Lung (tissue), 12 donors: Measurements from ENCODE around the gene PLA2G2C. TPM values are rescaled to one million over a fixed set of nuclear protein-coding genes. Genes with fewer than 3 reads are reported as not detected.

Experiments used
- ATAC-seq: fragments of 200-7000 bp; cut with Tn5 transposase; one replicate; pipeline ENCODE4 v1.9.1; 2020; ENCODE audit warnings: moderate number of reproducible peaks; ENCODE audit not compliant: insufficient read depth, low FRiP score
- DNase-seq, 3 donors: peaks; one replicate each; pipeline ENCODE4 v3.0.0-alpha.2; 2013 to 2017
- H3K27ac ChIP-seq, 2 donors: one replicate each; pipeline ENCODE4 v1.5.1; 2013; ENCODE audit warnings: mild to moderate bottlenecking in 2 of 2, moderate library complexity in 2 of 2, control low read depth in 1 of 2, inconsistent platforms in 1 of 2, low read depth in 1 of 2, low read length in 1 of 2
- H3K27me3 ChIP-seq, 3 donors: one replicate each; pipeline ENCODE4 v1.5.1; 2013; ENCODE audit warnings: low read length in 2 of 3; ENCODE audit not compliant: control insufficient read depth in 3 of 3, insufficient read depth in 3 of 3
- H3K36me3 ChIP-seq, 4 donors: one replicate each; pipeline ENCODE4 v1.5.1; 2013; ENCODE audit warnings: low read length in 4 of 4, mild to moderate bottlenecking in 1 of 4, moderate library complexity in 1 of 4; ENCODE audit not compliant: control insufficient read depth in 4 of 4, insufficient read depth in 4 of 4
- H3K4me1 ChIP-seq, 5 donors: one replicate each; pipeline ENCODE4 v1.5.1; 2013; ENCODE audit warnings: low read length in 5 of 5, mild to moderate bottlenecking in 2 of 5, moderate library complexity in 1 of 5; ENCODE audit not compliant: control insufficient read depth in 5 of 5, insufficient read depth in 5 of 5
- H3K4me3 ChIP-seq: one replicate; pipeline ENCODE4 v1.5.1; 2013; ENCODE audit warnings: mild to moderate bottlenecking, control low read depth, moderate library complexity
- H3K9ac ChIP-seq, 2 donors: one replicate each; pipeline ENCODE4 v1.5.1; 2013; ENCODE audit warnings: low read length in 2 of 2, control low read depth in 1 of 2; ENCODE audit not compliant: insufficient read depth in 1 of 2
- H3K9me3 ChIP-seq, 4 donors: one replicate each; pipeline ENCODE4 v1.5.1; 2013; ENCODE audit warnings: low read length in 3 of 4, mild to moderate bottlenecking in 1 of 4, moderate library complexity in 1 of 4; ENCODE audit not compliant: control insufficient read depth in 4 of 4, insufficient read depth in 3 of 4
- WGBS, 2 donors: extraction: QIAGEN DNeasy Blood & Tissue Kit; methylation state at CpG; one replicate each; pipeline ENCODE4 v1.1.7; 2013; 5-methylcytosine and 5-hydroxymethylcytosine counted together
- polyA plus RNA-seq, 2 donors: library from polyadenylated mRNA; stranded (reverse); fragments of 200-250 nt; gene quantifications; one replicate each; pipeline ENCODE4 v1.2.1, GENCODE V29; 2013
- total RNA-seq, 2 donors: library from RNA; depleted of rRNA in 1 of 2; stranded (reverse); fragments of >200 nt in 1 of 2; gene quantifications; one replicate each; pipeline ENCODE4 v1.2.1, GENCODE V29; 2014 to 2021
- TF ChIP-seq, protein P1 (sequence below): IDR thresholded peaks from 2 replicates; pipeline ENCODE4 v1.5.1; 2012; ENCODE audit warnings: mild to moderate bottlenecking; ENCODE audit errors: control extremely low read depth, extremely low read depth
- donor health status: control.
- donor health status: control.
- donor health status: Bipolar disorder and iron deficiency.
- donor health status: healthy.
- donor health status: DM: yes; HTN: yes; CAD: no.

The PLA2G2C gene
- total and polyA plus RNA-seq, 4 donors: 0.09 TPM; not detected in 3

DNA sequence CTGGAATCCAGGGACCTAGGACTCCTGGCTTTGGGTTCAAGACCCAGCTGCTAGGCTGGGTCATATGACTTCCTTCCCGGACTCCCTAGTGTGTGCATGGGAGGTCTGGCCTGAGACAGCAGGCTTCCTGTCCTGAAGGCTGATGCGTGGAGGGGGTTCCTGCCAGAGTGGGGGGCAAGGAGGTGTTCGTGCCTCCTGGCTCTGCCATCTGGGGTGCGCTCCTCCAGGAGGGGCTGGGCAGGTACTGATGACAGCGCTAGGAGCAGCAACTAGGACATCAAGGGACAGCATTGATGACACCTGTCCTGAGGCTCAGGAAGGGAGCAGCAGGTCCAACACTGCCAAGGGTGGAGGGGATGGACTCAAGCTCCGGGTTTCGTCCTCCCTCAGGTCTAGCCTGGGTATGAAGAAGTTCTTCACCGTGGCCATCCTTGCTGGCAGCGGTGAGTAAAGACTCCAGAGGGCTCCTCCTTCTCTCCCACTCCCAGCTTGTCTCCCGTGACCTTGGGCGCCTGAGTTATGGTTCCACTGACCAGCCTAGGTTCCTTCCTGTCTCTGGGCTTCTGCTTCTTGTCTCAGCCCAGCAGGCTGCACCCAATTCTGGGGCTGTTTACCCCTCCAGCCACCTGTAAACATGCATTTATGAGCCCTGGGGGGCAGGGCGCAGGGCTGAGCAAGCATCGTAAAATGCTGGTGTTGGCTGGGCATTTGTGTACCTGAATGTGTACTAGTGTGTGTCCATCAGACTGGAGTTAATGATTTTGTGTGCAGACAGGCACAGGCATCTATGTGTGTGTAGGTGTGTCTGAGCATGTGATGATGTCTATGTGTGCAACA, 46.3 kb downstream of the PLA2G2C start:
- DNase-seq (no peak), ATAC-seq (no peak)
- 83% methylated on average over 13 of the region's 13 CpGs for WGBS, 2 donors
- H3K27ac ChIP-seq: no peak overlapping the region
- TF ChIP-seq, protein P1, sequence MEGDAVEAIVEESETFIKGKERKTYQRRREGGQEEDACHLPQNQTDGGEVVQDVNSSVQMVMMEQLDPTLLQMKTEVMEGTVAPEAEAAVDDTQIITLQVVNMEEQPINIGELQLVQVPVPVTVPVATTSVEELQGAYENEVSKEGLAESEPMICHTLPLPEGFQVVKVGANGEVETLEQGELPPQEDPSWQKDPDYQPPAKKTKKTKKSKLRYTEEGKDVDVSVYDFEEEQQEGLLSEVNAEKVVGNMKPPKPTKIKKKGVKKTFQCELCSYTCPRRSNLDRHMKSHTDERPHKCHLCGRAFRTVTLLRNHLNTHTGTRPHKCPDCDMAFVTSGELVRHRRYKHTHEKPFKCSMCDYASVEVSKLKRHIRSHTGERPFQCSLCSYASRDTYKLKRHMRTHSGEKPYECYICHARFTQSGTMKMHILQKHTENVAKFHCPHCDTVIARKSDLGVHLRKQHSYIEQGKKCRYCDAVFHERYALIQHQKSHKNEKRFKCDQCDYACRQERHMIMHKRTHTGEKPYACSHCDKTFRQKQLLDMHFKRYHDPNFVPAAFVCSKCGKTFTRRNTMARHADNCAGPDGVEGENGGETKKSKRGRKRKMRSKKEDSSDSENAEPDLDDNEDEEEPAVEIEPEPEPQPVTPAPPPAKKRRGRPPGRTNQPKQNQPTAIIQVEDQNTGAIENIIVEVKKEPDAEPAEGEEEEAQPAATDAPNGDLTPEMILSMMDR: no peak
- no peaks in the 10 kb centered on the region for H3K36me3 ChIP-seq
- peaks cover 0 to 10% (median 0%) of the 10 kb centered on the region in 5 donors for H3K4me1 ChIP-seq
- no peaks in the 10 kb centered on the region for H3K9me3 ChIP-seq
- H3K4me3 ChIP-seq: no peak overlapping the region
- no peaks in the 10 kb centered on the region for H3K27me3 ChIP-seq
- H3K9ac ChIP-seq: no peak overlapping the region

DNA sequence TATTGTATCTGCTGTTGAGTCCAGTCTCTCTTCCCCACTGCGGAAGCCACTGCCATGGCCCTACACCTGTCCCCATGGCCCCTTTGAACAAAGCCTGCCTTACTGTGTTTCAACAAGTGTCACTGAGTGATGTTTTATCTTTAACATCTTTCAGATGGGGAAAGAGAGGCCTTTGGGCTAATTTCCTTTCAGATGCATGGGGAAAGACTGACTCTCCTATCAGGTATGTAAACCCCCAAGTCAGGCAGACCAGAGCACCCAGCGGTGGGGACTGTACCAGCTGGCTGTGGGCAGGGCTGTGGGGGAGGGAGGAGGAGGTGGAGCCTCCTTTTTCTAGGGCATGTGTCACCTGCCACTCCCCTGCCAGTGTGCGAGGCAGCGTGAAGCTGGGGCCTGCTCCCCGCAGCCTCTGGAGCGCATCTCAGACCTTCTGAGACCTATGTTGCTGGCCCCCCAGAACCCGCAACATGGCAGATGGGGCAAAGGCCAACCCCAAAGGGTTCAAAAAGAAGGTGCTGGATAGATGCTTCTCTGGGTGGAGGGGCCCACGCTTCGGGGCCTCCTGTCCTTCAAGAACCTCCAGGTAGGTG, 47.3 kb downstream of the PLA2G2C start, which contains the start of gene PLA2G2F:
TSS of gene PLA2G2F (plus strand) at position 363 of the 590 bp plus-strand sequence. CDS start at position 468, 105 bp downstream.
- Histone ChIP-seq H3K9me3 (no peaks in the 10 kb centered on the region), H3K4me3 (no peak within 1 kb of the TSS), H3K9ac (no peak within 1 kb of the TSS), H3K27ac (no peak within 1 kb of the TSS), H3K27me3 (no peaks in the 10 kb centered on the region), H3K4me1 (peaks cover 0 to 10% (median 0%) of the 10 kb centered on the region in 5 donors), H3K36me3 (no peaks in the 10 kb centered on the region)
- 90 to 95% methylated on average over 9 of the region's 9 CpGs for WGBS, 2 donors
- TF ChIP-seq, protein P1: no peak
- ATAC-seq (no peak), DNase-seq (no peak)

DNA sequence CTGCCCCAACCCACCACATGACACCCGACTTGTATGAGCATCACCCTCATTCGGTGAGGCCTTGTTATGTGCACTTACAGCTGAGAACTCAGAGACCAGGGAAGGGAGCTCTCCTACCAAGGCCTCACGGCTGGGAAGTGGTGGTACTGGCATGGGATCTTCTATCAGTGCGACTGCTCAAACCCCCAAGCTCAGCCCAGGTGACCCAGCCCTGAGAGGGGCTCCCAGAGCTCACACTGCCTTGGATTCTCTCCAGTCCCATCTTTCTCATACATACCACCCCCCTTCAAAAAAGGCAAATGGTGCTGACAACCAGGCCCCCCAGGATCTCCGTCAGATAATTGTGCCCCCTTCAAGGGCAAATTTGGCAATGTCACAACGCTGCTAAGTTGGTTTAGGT, 48.0 kb downstream of the PLA2G2C start:
- Histone ChIP-seq H3K36me3 (no peaks in the 10 kb centered on the region), H3K27ac (no peak overlapping the region), H3K9ac (no peak overlapping the region), H3K9me3 (no peaks in the 10 kb centered on the region), H3K4me1 (peaks cover 0 to 10% (median 0%) of the 10 kb centered on the region in 5 donors), H3K4me3 (no peak overlapping the region), H3K27me3 (no peaks in the 10 kb centered on the region)
- 92 to 94% methylated on average over 6 of the region's 6 CpGs for WGBS, 2 donors
- ATAC-seq (no peak), DNase-seq (no peak)
- TF ChIP-seq, protein P1: no peak
